Activated CD8-positive, alpha-beta memory T cell treated with anti-CD3 and anti-CD28 coated beads for 1 hour (primary cell): ENCODE data around the gene STK25.

ENCODE experiments used
- DNase-seq, 2 donors: peaks; one replicate each; pipeline ENCODE4 v3.0.0-alpha.2; 2020; ENCODE audit warnings: low read depth in 1 of 2; ENCODE audit errors: extremely low read depth in 1 of 2

Gene STK25

GRCh38 chr2:241508240-241509154, at the start of gene STK25:
STK25 (minus strand) TSS chr2:241508584; CDS start chr2:241508035, 549 bp downstream.
- peak; percentile 87 to 96 for DNase-seq

DNA sequence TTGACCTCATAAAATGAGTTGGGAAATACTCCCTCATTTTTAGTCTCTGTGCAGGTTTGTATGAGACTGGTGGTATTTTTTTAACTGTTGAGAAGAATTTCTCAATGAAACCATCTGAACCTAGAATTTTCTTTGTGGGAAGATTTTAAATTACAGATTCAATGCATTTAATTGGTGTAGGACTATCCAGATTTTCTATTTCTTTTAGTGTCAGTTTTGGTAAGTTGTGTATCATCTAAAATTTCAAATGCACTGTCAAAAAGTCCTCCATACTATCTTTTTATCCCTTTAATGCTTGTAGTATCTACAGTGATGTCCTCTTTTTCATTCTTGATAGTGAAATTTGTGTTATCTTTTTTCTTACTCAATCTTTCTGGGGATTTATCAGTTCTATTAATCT, 48.4 kb upstream of the STK25 start:
- no peak for DNase-seq

DNA sequence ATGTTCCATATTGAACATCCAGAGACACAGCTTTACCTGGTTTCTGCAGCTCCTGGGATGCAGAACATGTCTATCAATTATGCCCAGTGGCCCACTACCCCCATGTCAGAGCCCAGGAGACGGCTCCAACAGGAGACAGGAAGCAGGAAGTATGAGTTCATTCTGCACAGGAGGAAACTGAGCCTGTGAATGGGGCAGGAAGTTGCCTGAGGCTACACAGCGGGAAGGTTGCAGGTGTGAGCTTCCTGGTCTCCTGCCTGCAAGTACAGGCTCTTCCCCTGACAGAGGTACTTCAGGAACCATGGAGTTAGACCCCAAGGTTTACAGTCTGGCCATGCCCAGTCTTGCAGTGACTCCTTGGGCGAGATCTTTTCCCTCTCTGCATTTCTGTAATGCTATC, 47.3 kb upstream of the STK25 start:
- no peak for DNase-seq

- DNase-seq: no peak
Measured at GRCh38 chr2:241554610-241555322, 46.4 kb upstream of the STK25 start.

DNA sequence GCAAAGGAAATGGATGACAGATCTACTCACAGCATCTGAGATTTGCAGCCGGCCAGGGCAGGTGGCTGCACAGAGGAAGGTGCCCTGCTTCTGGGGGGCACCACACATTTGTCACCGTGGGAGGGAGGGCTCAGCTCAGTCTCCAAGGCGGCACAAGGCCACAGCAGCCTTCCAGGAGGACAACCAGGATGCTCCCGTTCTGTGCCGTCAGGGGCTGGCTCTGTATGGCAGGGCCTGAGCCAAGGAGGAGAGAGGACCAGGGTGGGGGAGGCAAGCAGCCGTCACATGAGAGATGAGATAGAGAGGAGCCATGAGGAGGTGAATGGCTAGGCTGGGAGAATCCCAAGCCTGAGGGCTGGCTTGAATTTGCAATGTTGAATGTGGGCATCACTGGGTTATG, 45.6 kb upstream of the STK25 start:
- no peak for DNase-seq

- no peak for DNase-seq
Measured at GRCh38 chr2:241553512-241553830, 45.1 kb upstream of the STK25 start.

- no peak for DNase-seq
Measured at GRCh38 chr2:241551998-241552737, 43.8 kb upstream of the STK25 start.

GRCh38 chr2:241551599-241551997, 43.2 kb upstream of the STK25 start:
- no peak for DNase-seq

GRCh38 chr2:241550616-241551580, 42.5 kb upstream of the STK25 start:
- DNase-seq: no peak

DNA sequence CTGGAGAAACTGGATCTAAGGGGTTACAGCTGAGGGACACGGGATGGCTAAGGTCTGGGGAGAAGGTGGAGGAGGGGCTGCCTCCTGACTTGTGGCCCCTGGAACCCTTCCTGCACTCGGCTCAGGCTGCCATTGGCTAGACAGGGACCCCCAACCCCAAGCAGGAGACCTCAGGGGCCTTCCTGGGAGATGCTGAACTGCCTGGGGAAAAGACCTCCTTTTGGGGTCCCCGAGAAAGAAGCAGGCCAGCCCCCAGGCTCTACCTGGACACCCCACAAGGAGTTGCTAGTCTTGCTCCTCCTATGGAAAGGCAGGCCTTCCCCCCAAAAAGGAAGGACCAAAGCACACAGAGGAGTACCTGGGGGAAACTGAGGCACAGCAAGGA, 40.1 kb upstream of the STK25 start:
- no peak for DNase-seq

DNA sequence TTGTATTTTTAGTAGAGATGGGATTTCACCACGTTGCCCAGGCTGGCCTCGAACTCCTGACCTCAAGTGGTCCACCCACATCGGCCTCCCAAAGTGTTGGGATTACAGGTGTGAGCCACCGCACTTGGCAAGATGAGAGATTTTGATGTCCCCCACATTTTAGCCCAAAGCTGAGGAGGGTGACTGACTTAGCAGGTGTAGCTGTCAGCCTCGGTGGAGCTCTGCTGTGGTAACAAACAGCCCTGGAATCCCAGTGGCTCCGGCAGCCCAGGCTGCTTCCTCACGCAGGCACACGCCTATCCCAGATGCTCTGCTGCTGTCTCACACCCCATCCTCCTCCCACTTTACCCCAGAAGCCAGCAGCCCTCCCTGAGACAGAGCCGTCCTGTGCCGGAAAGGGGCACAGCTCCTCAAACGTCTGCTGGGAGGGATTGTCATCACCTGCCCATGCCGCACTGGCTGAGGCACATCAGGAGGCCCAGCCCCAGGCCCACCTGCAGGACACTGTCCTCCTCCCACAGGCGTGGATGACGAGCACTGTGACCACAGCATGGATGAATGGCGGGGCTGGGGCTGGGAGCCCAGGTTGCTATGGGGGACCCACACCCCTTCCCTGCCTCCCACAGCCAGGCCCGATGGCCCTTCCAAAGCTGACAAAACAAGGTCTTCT, 39.5 kb upstream of the STK25 start:
- no peak for DNase-seq

DNA sequence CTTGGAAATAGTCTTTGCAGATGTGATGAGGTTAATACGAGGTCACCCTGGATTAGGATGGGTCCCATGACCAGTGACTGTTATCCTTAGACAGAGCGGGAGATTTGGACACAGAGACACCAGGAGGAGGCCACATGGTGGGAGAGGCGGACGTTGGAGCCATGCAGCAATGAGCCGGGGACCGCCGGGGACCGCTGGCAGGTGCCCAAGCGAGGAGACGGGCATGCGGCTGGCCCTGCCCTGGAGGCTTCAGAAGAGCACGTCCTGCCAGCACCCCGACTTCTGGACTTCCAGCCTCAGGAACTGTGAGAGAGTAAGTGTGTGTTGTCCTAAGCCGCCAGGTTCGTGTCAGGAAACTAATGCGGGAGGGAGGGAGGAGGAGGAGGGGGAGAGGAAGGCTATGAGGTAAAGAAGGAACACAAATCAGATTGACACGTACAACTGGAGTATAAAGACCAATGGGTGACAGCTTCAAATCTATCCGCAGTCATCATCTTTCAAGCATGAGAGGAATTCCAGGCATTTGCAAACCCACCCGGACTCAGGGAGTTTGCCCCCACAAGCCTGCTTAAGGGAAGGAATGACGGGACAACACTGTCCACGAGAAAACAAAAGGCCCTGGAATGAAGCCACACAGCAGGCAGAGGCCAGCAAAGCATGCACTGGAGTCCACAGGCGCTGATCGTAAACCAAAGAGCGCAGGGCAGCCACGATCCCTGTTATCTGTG, 38.6 kb upstream of the STK25 start:
- DNase-seq: no peak

- no peak for DNase-seq
Measured at GRCh38 chr2:241545523-241546473, 37.4 kb upstream of the STK25 start.

DNA sequence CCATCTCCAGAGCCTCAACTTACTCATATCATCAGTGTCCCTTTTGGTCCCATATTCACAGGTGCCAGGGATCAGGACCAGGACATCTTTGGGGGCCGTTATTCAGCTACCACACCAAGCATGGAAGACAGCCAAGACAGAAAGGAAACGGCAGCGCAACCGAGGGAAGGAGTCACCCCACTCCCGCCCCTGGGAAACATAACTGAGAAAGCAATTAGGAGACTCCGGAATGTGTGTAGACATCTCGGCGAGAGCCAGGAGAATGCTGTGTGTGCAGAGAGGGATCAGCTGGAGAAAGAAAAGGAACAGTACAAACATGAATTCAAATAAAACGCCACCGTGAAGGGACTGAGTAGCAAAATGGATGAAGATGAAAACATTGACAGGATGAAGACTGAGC, 36.7 kb upstream of the STK25 start:
- no peak for DNase-seq

DNA sequence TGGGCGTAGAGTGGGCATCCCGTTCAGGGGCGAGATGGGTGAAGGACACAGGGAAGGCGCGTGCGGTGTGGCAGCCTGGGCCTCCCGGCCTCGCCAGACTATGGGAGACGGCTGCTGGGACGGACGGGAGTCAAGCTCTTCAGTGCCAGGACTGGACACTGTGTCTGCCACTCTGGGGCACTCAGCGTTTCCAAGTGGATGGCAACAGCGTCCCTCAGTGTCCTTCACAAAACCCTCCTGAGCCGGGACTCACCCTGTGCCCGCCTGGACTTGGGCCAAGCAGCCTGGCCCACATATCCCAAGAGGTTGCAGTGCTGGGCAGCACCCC, 33.9 kb upstream of the STK25 start:
- DNase-seq: no peak

DNA sequence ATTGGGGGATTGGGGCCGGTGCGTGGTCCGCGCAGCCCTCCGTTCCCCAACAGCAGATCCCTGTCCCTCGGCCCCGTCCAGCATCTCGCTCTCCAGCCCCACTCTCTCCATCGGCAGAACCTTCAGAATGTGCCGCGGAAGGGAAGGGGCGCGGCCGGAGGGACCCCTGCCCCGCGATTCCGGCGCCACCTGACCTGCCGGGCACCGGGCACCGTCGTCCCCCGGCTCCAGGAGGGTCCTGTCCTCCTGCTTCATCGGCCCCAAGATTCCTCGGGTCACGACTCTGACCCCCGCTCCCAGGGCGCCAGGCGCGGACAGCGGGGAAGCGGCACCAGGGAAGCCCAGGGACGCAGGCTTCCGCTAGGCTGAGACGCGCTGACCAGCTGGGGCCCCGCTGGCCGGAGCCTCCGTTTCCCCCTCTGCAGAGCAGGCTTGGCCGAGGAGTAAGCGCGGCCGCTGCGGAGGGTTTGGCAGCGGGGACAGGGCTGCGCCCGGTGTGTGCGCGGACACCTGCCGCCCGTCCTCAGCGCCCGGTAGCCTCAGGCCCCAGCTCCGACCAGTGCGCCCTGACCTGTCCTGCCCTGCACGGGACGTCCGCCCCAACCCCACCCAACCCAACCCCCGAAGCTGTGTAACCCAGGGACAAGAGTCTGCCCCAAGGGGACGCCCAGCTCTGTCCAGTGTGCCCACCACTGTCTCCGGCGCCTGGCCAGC, 33.3 kb upstream of the STK25 start:
- DNase-seq: no peak

GRCh38 chr2:241540771-241541561, 32.6 kb upstream of the STK25 start:
- DNase-seq: peak; percentile 21 to 40
